Measurements from ENCODE around the gene HDDC3. TPM values are rescaled to one million over a fixed set of nuclear protein-coding genes. Genes with fewer than 3 reads are reported as not detected.

Gene HDDC3
- total RNA-seq, 1 experiment from 2014 or later, result 18.5 TPM

GRCh38 chr15:90954712-90955623 lies 22.6 kb upstream of the HDDC3 start, which contains the start of gene RCCD1:
Gene RCCD1 (plus strand): TSS chr15:90954884. CDS start chr15:90956735, 1,851 bp downstream.
- peaks cover 10% of the 10 kb centered on the region for H3K79me2 ChIP-seq (ENCODE audit: low read length)
- ChIA-PET POLR2A (ENCODE audit: unreplicated experiment) (no interaction called here), CTCF (no interaction called here)
- intact Hi-C loops (cut with micrococcal nuclease), result loop anchor here (5.0 kb wide), 2 partner anchors 37 to 67 kb away; partner anchors contain the start of genes PRC1 and VPS33B
- no peaks in the 10 kb centered on the region for H3F3A ChIP-seq (ENCODE audit: low read length, unreplicated experiment)
- peaks cover 21% of the 10 kb centered on the region for H3K4me1 ChIP-seq (ENCODE audit: insufficient read depth, low read length)
- H4K20me1 ChIP-seq (ENCODE audit: low read length), result no peaks in the 10 kb centered on the region
- peak within 1 kb of the TSS; percentile 82 for H3K4me2 ChIP-seq (ENCODE audit: low read length)
- no peaks in the 10 kb centered on the region for H3K9me2 ChIP-seq (replicated peaks; ENCODE audit: low read length)
- no peaks in the 10 kb centered on the region for H3K27me3 ChIP-seq (ENCODE audit: low read length)
- no peaks in the 10 kb centered on the region for H3K9me3 ChIP-seq (ENCODE audit: low read length)
- ATAC-seq, result peak; percentile 47
- H3K4me3 ChIP-seq (ENCODE audit: low read length), result peak within 1 kb of the TSS; percentile 77
- H2AFZ ChIP-seq (ENCODE audit: low read length), result peak within 1 kb of the TSS; percentile 91
- DNase-seq, result peak; percentile 83
- TF ChIP-seq CTCF (conservative IDR thresholded peaks at IDR 0.05; ENCODE audit: low read depth, low read length) (no peak), EZH2 (IDR thresholded peaks at IDR 0.05; ENCODE audit: low read length, unreplicated experiment) (no peak), EZH2phosphoT487 (IDR thresholded peaks at IDR 0.05; ENCODE audit: borderline replicate concordance, low read length) (no peak)
- BruUV-seq (replicated peaks), result TSS peak; percentile 14
- H3K27ac ChIP-seq (ENCODE audit: low read length), result peak within 1 kb of the TSS; percentile 86
- H3K36me3 ChIP-seq (ENCODE audit: low read depth, low read length), result peaks cover 14% of the 10 kb centered on the region
- peak within 1 kb of the TSS; percentile 83 for H3K9ac ChIP-seq (ENCODE audit: low read length)

- Histone ChIP-seq H3K4me1 (ENCODE audit: insufficient read depth, low read length) (peaks cover 29% of the 10 kb centered on the region), H4K20me1 (ENCODE audit: low read length) (no peaks in the 10 kb centered on the region), H3K4me3 (ENCODE audit: low read length) (no peak overlapping the region), H3K79me2 (ENCODE audit: low read length) (peaks cover 10% of the 10 kb centered on the region), H2AFZ (ENCODE audit: low read length) (0 out of 2 replicates have a peak overlapping the region, but pooled peaks have one; percentile 91), H3K27me3 (ENCODE audit: low read length) (no peaks in the 10 kb centered on the region), H3K9me2 (replicated peaks; ENCODE audit: low read length) (no peaks in the 10 kb centered on the region), H3K27ac (ENCODE audit: low read length) (no peak overlapping the region), H3K4me2 (ENCODE audit: low read length) (no peak overlapping the region), H3K36me3 (ENCODE audit: low read depth, low read length) (peaks cover 16% of the 10 kb centered on the region), H3K9me3 (ENCODE audit: low read length) (no peaks in the 10 kb centered on the region), H3F3A (ENCODE audit: low read length, unreplicated experiment) (no peaks in the 10 kb centered on the region), H3K9ac (ENCODE audit: low read length) (no peak overlapping the region)
- TF ChIP-seq CTCF (conservative IDR thresholded peaks at IDR 0.05; ENCODE audit: low read depth, low read length) (no peak), EZH2phosphoT487 (IDR thresholded peaks at IDR 0.05; ENCODE audit: borderline replicate concordance, low read length) (no peak), EZH2 (IDR thresholded peaks at IDR 0.05; ENCODE audit: low read length, unreplicated experiment) (no peak)
- ChIA-PET POLR2A (ENCODE audit: unreplicated experiment) (no interaction called here), CTCF (no interaction called here)
- DNase-seq (no peak), ATAC-seq (no peak)
- no TSS peak for BruUV-seq (replicated peaks)
- intact Hi-C loops (cut with micrococcal nuclease), result no loop called here
Observed at GRCh38 chr15:90953947-90954711, 21.8 kb upstream of the HDDC3 start.
